Chondrocyte (in vitro differentiated cells): ENCODE measurements around the gene RAP1GAP2. TPM values are rescaled to one million over a fixed set of nuclear protein-coding genes. Genes with fewer than 3 reads are reported as not detected.

Experiments
- DNase-seq: peaks from one replicate; pipeline ENCODE4 v3.0.0; 2021; ENCODE audit warnings: mixed read lengths, low spot score
- H3K27ac Mint-ChIP-seq: one replicate; pipeline ENCODE4 v1.8.0; 2021; ENCODE audit warnings: mild to moderate bottlenecking, moderate library complexity, mixed read lengths; ENCODE audit not compliant: unreplicated experiment
- H3K27me3 Mint-ChIP-seq: 2 replicates; pipeline ENCODE4 v1.8.0; 2021; ENCODE audit warnings: low read depth, mixed read lengths
- H3K36me3 Mint-ChIP-seq: 2 replicates; pipeline ENCODE4 v1.8.0; 2021; ENCODE audit warnings: low read depth, mixed read lengths
- H3K4me1 Mint-ChIP-seq: 2 replicates; pipeline ENCODE4 v1.8.0; 2021; ENCODE audit warnings: low read depth, mild to moderate bottlenecking, mixed read lengths
- H3K4me3 Mint-ChIP-seq: one replicate; pipeline ENCODE4 v1.8.0; 2021; ENCODE audit warnings: mild to moderate bottlenecking, moderate library complexity, mixed read lengths; ENCODE audit not compliant: unreplicated experiment
- H3K9me3 Mint-ChIP-seq: 2 replicates; pipeline ENCODE4 v1.8.0; 2021; ENCODE audit warnings: low read depth, mixed read lengths
- CTCF ChIP-seq: fragments of 200-600 bp; sonication (generic); IDR thresholded peaks from 2 replicates; pipeline ENCODE4 v1.5.0; 2021; ENCODE audit warnings: antibody characterized with exemption, mild to moderate bottlenecking, moderate library complexity
- long read RNA-seq: library from polyadenylated mRNA; stranded (forward); transcript quantifications from one replicate; pipeline ENCODE4 v2.0.0, GENCODE V29; 2021
- total RNA-seq: library from RNA; stranded (reverse); gene quantifications from 3 replicates; pipeline ENCODE4 v1.2.1, GENCODE V29; 2021

Gene RAP1GAP2
- 3.3 to 5.5 TPM (median 3.4 TPM) in 3 replicates for total RNA-seq
- long read RNA-seq, full-length matches to known transcripts: 1 of 2 reads
- long read RNA-seq, partial matches to known transcripts: 0 of 2 reads
- long read RNA-seq, other reads (novel, unspliced or antisense): 1 of 2 reads

GRCh38 chr17:2796164-2797125 lies at the start of gene RAP1GAP2:
Gene RAP1GAP2, plus strand, starts transcription at chr17:2796438. Its CDS starts 90 bp downstream, at chr17:2796528.
- Mint-ChIP-seq H3K36me3 (no peaks in the 10 kb centered on the region), H3K4me3 (no peak within 1 kb of the TSS), H3K9me3 (no peaks in the 10 kb centered on the region), H3K27me3 (peaks cover 32% of the 10 kb centered on the region), H3K4me1 (no peaks in the 10 kb centered on the region), H3K27ac (no peak within 1 kb of the TSS)
- DNase-seq: no peak
- no peak for TF ChIP-seq CTCF

- Mint-ChIP-seq H3K9me3 (no peaks in the 10 kb centered on the region), H3K27ac (no peak within 1 kb of the TSS), H3K4me1 (no peaks in the 10 kb centered on the region), H3K27me3 (peaks cover 38% of the 10 kb centered on the region), H3K36me3 (no peaks in the 10 kb centered on the region), H3K4me3 (no peak within 1 kb of the TSS)
- no peak for DNase-seq
- no peak for TF ChIP-seq CTCF
Measured at GRCh38 chr17:2749058-2749783, 47.0 kb upstream of the RAP1GAP2 start, which contains the start of gene CCDC92B. Gene CCDC92B, minus strand, starts transcription at chr17:2749652. Its CDS starts 14,507 bp downstream, at chr17:2735145.

- no peak overlapping the region for H3K27ac Mint-ChIP-seq
- DNase-seq: no peak
- no peak for TF ChIP-seq CTCF
- no peak overlapping the region for H3K4me3 Mint-ChIP-seq
- H3K27me3 Mint-ChIP-seq: peaks cover 35% of the 10 kb centered on the region
- no peaks in the 10 kb centered on the region for H3K9me3 Mint-ChIP-seq
- no peaks in the 10 kb centered on the region for H3K36me3 Mint-ChIP-seq
- H3K4me1 Mint-ChIP-seq: no peaks in the 10 kb centered on the region
Measured at GRCh38 chr17:2749784-2750181, 46.5 kb upstream of the RAP1GAP2 start.

DNA sequence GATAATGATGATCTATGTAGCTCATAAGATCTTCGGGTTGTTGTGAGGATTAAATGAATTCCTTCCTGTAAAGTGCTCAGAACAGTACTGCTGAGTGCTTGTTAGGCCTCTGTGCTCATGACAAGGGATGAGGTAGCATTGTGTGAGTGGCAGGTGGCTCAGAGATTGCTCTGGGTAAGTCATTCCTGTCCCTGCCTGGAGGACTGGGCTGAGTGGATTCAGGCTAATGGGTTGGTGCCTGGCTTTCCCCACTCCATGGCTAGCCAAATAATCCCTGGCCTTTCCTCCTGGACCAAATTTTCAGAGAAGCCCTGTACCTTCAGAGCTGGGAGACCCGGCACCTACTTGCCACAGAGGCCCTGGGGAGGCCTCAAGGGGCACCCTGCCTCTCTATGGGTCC lies 45.5 kb upstream of the RAP1GAP2 start:
- H3K36me3 Mint-ChIP-seq: no peaks in the 10 kb centered on the region
- peaks cover 29% of the 10 kb centered on the region for H3K27me3 Mint-ChIP-seq
- no peak for DNase-seq
- no peak for TF ChIP-seq CTCF
- no peak overlapping the region for H3K4me3 Mint-ChIP-seq
- no peaks in the 10 kb centered on the region for H3K9me3 Mint-ChIP-seq
- no peaks in the 10 kb centered on the region for H3K4me1 Mint-ChIP-seq
- no peak overlapping the region for H3K27ac Mint-ChIP-seq

DNA sequence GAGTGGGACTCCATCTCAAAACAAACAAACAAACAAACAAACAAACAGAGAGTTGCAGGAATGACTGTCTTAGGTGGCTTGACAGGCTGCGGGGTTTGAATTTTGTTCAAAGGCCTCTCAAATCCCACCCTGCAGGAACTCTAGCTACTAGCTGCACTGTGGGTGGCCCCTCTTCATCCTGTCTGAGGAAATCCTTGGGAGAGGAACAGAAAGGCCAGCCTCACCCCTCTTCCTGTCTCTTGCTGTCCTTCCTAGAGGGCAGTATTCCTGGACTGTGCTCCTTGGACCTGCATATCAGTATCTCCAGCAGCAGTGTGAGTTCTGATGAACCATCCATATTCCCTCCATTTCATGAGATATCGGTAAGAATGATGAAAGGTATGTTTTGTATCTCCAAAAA lies 44.7 kb upstream of the RAP1GAP2 start:
- no peak for TF ChIP-seq CTCF
- H3K9me3 Mint-ChIP-seq: no peaks in the 10 kb centered on the region
- H3K27ac Mint-ChIP-seq: no peak overlapping the region
- no peak overlapping the region for H3K4me3 Mint-ChIP-seq
- peaks cover 31% of the 10 kb centered on the region for H3K27me3 Mint-ChIP-seq
- no peaks in the 10 kb centered on the region for H3K36me3 Mint-ChIP-seq
- H3K4me1 Mint-ChIP-seq: no peaks in the 10 kb centered on the region
- DNase-seq: no peak
